Ovary (tissue), 9 donors: ENCODE data around the gene TMPRSS7. TPM values are rescaled to one million over a fixed set of nuclear protein-coding genes. Genes with fewer than 3 reads are reported as not detected.

Source experiments
- DNase-seq, 5 donors: peaks; one replicate each; pipeline ENCODE4 v3.0.0-alpha.2; 2019 to 2020
- H3K27ac ChIP-seq, 2 donors: fragments of 200-600 bp; one replicate each; pipeline versions ENCODE4 v1.5.1 to v1.8.0; 2019 to 2022
- H3K27me3 ChIP-seq: fragments of 200-600 bp; one replicate; pipeline ENCODE4 v1.8.0; 2022
- H3K36me3 ChIP-seq: fragments of 200-600 bp; sonication (generic); one replicate; pipeline ENCODE4 v1.5.1; 2019
- H3K4me1 ChIP-seq: one replicate; pipeline ENCODE4 v1.8.1; 2013; ENCODE audit warnings: mild to moderate bottlenecking, moderate library complexity; ENCODE audit not compliant: insufficient read depth
- H3K4me3 ChIP-seq: fragments of 200-600 bp; sonication (generic); one replicate; pipeline ENCODE4 v1.5.1; 2017
- H3K9me3 ChIP-seq, 2 donors: fragments of 200-600 bp in 1 of 2; sonication (generic) in 1 of 2; one replicate each; pipeline versions ENCODE4 v1.5.1 to v1.8.1; 2013 to 2019; ENCODE audit warnings: mild to moderate bottlenecking in 1 of 2, moderate library complexity in 1 of 2
- CTCF ChIP-seq, 3 donors: fragments of 450-650 bp in 2 of 3; fragments of 200-600 bp in 1 of 3; IDR thresholded peaks; one replicate each; pipeline versions ENCODE4 v1.5.1 to v1.8.0; 2016 to 2022; ENCODE audit warnings: antibody characterized with exemption in 3 of 3, mild to moderate bottlenecking in 1 of 3
- EP300 ChIP-seq: sonication (generic); formaldehyde crosslinking; IDR thresholded peaks from one replicate; pipeline ENCODE4 v1.6.1; 2017; ENCODE audit warnings: antibody characterized with exemption
- POLR2A ChIP-seq: fragments of 450-650 bp; IDR thresholded peaks from one replicate; pipeline ENCODE4 v1.6.1; 2017; ENCODE audit warnings: antibody characterized with exemption, mild to moderate bottlenecking, moderate library complexity
- WGBS, 3 donors: extraction: QIAGEN DNeasy Blood & Tissue Kit in 1 of 3; methylation state at CpG; one replicate each; pipeline versions ENCODE4 v1.1.5 to v1.1.7; 2013 to 2017; 5-methylcytosine and 5-hydroxymethylcytosine counted together
- intact Hi-C, 4 donors: fragments of 100-400 bp; cut with DNase I; formaldehyde crosslinking; loops; one replicate each; pipeline versions ENCODE4 v1.11.0 to v1.15.1; 2022 to 2023
- polyA plus RNA-seq, 2 donors: library from polyadenylated mRNA; stranded (reverse); fragments of 200-250 nt in 1 of 2; fragments of 350-450 nt in 1 of 2; fragmentation: Illumina TruSeq in 1 of 2; extraction: RNeasy Lipid Tissue Mini Kit (QIAGEN cat#74804) in 1 of 2; gene quantifications; one replicate each; pipeline ENCODE4 v1.2.3, GENCODE V29; 2013 to 2014
- total RNA-seq, 7 donors: library from RNA; depleted of rRNA in 2 of 7; stranded (reverse); fragments of >200 nt in 2 of 7; fragmentation: NEBNext Ultra II Directional in 3 of 7; extraction: Animal tissue kit (Norgen Biotek cat#: 25700) in 3 of 7; gene quantifications; one replicate each; pipeline versions ENCODE4 v1.1.0 to v1.2.4, GENCODE V29; 2016 to 2023
- donor health status: DM: no; HTN: no; CAD: no; lungs with moderate emphysema.
- donor health status: DM: no; HTN: no; CAD: no.
- donor health status: Bipolar disorder and iron deficiency.
- donor health status: DM: yes; HTN: yes; CAD: no.
- donor health status: DM: no; HTN: no; CAD: no.
- donor health status: DM: yes; HTN: yes; CAD: no.

TMPRSS7 gene
- total and polyA plus RNA-seq, 9 donors = 0.34 TPM; not detected in 8

DNA sequence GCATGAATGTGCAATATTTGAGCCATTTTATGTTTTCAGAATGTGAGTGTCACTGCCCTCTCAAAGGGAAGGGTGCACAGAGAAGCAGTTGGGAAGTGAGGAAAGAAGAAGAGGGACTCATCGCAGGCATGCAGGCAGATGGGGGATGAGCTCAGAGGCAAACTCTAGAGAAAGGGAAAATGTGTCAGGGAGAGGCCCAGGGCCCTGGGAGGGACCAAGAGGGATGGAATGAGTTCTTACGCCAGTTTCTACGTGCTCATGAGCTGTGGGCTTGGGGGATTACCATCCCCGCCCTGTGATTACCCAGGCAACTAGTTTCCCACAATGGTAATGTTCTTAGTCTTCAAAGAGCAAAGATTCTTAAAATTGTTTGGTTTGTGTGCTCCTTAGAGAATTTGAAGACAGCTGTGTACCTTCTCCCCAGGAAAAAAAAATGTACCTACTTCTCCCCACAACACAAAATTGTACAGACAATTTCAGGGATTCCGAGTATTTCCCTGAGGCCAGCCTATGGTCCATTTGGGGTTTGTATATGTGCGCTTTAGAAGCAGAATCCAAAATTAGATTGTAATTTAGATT lies 80.7 kb downstream of the TMPRSS7 start:
- H3K4me1 ChIP-seq = no peaks in the 10 kb centered on the region
- no peak overlapping the region for H3K4me3 ChIP-seq
- intact Hi-C loops = no loop called here
- WGBS, 3 donors = 90 to 93% (median 91%) methylated on average over 6 of the region's 6 CpGs
- no peak overlapping the region for H3K27ac ChIP-seq
- DNase-seq = no peak
- no peaks in the 10 kb centered on the region for H3K9me3 ChIP-seq
- no peaks in the 10 kb centered on the region for H3K36me3 ChIP-seq
- TF ChIP-seq EP300 (no peak), CTCF (IDR thresholded peaks at IDR 0.05) (no peak), POLR2A (no peak)
- H3K27me3 ChIP-seq = no peaks in the 10 kb centered on the region

DNA sequence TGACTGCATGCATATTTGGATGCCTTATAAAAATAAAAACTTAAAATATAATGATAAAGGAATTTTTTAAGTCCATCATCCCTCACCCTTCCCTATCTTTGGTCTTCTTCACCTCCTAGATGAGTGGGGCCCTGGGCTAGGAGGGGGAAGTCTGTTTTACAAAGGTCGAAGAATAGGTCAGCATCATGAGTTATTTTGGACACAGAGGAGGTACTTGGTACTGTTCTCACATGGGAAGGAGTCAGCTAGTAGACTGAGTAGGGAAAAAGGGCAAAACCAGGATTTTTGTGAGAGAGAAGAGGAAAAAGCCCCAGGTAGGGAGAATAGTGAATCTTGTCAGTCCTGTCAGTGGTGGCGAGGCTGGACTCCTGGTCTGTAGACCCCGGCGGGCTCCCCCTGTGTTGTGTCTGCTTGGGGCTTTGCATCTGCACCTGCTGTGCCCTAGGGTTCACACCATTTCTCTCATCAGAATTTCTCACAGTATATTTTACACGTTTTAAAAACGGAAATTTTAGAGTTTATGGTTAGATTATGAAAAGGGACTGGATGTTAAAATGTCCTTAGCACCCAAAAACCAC lies 81.4 kb downstream of the TMPRSS7 start:
- no peak overlapping the region for H3K4me3 ChIP-seq
- TF ChIP-seq CTCF (IDR thresholded peaks at IDR 0.05) (no peak), POLR2A (no peak), EP300 (no peak)
- 87 to 90% (median 89%) methylated on average over 6 of the region's 6 CpGs for WGBS, 3 donors
- H3K27me3 ChIP-seq = no peaks in the 10 kb centered on the region
- no peaks in the 10 kb centered on the region for H3K9me3 ChIP-seq
- intact Hi-C loops = no loop called here
- H3K36me3 ChIP-seq = no peaks in the 10 kb centered on the region
- H3K4me1 ChIP-seq = no peaks in the 10 kb centered on the region
- H3K27ac ChIP-seq = no peak overlapping the region
- no peak for DNase-seq

DNA sequence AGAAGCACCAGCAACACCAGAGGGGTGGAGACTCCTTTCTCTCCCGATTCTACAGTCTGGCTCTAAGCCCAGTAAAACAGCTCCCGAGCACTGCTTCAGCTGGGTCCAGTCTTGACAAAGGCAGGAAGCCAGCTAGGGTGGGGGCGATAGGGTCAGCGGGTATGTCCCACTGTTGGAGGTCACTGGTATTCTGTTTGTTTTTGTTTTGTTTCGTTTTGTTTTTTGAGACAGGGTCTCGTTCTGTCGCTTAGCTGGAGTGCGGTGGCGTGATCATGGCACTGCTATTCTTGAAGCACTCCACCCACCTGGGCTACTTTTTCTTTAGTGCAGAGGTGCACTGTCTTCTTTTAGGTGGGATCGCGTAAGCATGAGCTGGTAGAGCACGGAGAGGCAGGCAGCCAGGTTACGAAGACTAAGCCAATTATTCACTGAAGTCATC lies 82.2 kb downstream of the TMPRSS7 start:
- no peak for TF ChIP-seq CTCF (IDR thresholded peaks at IDR 0.05)
- no peak for TF ChIP-seq EP300
- no peak for TF ChIP-seq POLR2A
- Histone ChIP-seq H3K27ac (no peak overlapping the region), H3K4me3 (no peak overlapping the region), H3K27me3 (no peaks in the 10 kb centered on the region), H3K9me3 (no peaks in the 10 kb centered on the region), H3K36me3 (no peaks in the 10 kb centered on the region), H3K4me1 (no peaks in the 10 kb centered on the region)
- intact Hi-C loops = no loop called here
- 57 to 64% (median 59%) methylated on average over 13 of the region's 13 CpGs for WGBS, 3 donors
- DNase-seq = no peak

- intact Hi-C loops = no loop called here
- 95 to 100% (median 99%) methylated on average over 1 of the region's 1 CpG for WGBS, 3 donors
- Histone ChIP-seq H3K9me3 (no peaks in the 10 kb centered on the region), H3K36me3 (no peaks in the 10 kb centered on the region), H3K4me1 (no peaks in the 10 kb centered on the region), H3K27me3 (no peaks in the 10 kb centered on the region), H3K4me3 (no peak overlapping the region), H3K27ac (no peak overlapping the region)
- no peak for DNase-seq
- no peak for TF ChIP-seq CTCF (IDR thresholded peaks at IDR 0.05)
- no peak for TF ChIP-seq EP300
- no peak for TF ChIP-seq POLR2A
Observed at GRCh38 chr3:112117415-112117814, 82.9 kb downstream of the TMPRSS7 start.
